Panc1 (cell line): ENCODE data around the gene POLA1. TPM values are rescaled to one million over a fixed set of nuclear protein-coding genes. Genes with fewer than 3 reads are reported as not detected.

Source experiments
- ATAC-seq: fragments of 200-7000 bp; cut with Tn5 transposase; 2 replicates; pipeline ENCODE4 v1.9.1; 2020; ENCODE audit warnings: mild to moderate bottlenecking, moderate library complexity
- BruUV-seq: library from RNA; stranded (reverse); fragments of 400-500 nt; replicated peaks from 2 replicates; lab custom pipeline; 2021; lab: Mats Ljungman, UMichigan
- CTCF ChIA-PET: fragments of 300-600 bp; sonication (Branson Sonifier 250); formaldehyde crosslinking; loops from one replicate; lab custom pipeline; 2022; ENCODE audit warnings: antibody characterized with exemption; lab: Charles Lee
- POLR2A ChIA-PET: fragments of 300-600 bp; sonication (Branson Sonifier 250); formaldehyde crosslinking; loops from one replicate; lab custom pipeline; 2022; ENCODE audit warnings: antibody characterized with exemption; lab: Charles Lee
- DNase-seq: peaks from one replicate; pipeline ENCODE4 v3.0.0-alpha.2; 2010; ENCODE audit warnings: low read depth, low spot score
- H3K27ac ChIP-seq: 2 replicates; pipeline ENCODE4 v1.5.1; 2011; ENCODE audit warnings: mild to moderate bottlenecking, low read length, inconsistent platforms
- H3K27me3 ChIP-seq: fragments of 200-500 bp; sonication (Bioruptor generic); 2 replicates; pipeline ENCODE4 v1.6.0; 2014; ENCODE audit warnings: low read length, inconsistent platforms; ENCODE audit not compliant: control insufficient read depth, insufficient read depth
- H3K36me3 ChIP-seq: fragments of 200-500 bp; sonication (Bioruptor generic); 2 replicates; pipeline ENCODE4 v1.5.1; 2014; ENCODE audit warnings: inconsistent platforms, mild to moderate bottlenecking, low read length, moderate library complexity; ENCODE audit not compliant: control insufficient read depth, insufficient read depth
- H3K4me1 ChIP-seq: 2 replicates; pipeline ENCODE4 v1.5.1; 2011; ENCODE audit warnings: inconsistent platforms, mild to moderate bottlenecking, low read length, moderate library complexity; ENCODE audit not compliant: control insufficient read depth, insufficient read depth
- H3K4me3 ChIP-seq, 2 experiments: 2 replicates each; pipeline ENCODE4 v1.5.1; 2011 to 2012; ENCODE audit warnings: low read depth in 2 of 2, low read length in 2 of 2, mild to moderate bottlenecking in 2 of 2, inconsistent platforms in 1 of 2, moderate library complexity in 1 of 2
- H3K9me3 ChIP-seq: fragments of 200-500 bp; sonication (Bioruptor generic); 2 replicates; pipeline ENCODE4 v1.5.1; 2014; ENCODE audit warnings: low read depth, mild to moderate bottlenecking, inconsistent platforms, low read length, moderate library complexity; ENCODE audit not compliant: control insufficient read depth, insufficient read depth
- CTCF ChIP-seq: fragments of 450-650 bp; IDR thresholded peaks from 2 replicates; pipeline ENCODE4 v1.5.1; 2017; ENCODE audit warnings: mild to moderate bottlenecking
- POLR2AphosphoS5 ChIP-seq: IDR thresholded peaks from 2 replicates; pipeline ENCODE4 v1.6.1; 2012; ENCODE audit warnings: mild to moderate bottlenecking, low read depth, low read length, moderate library complexity
- SIN3A ChIP-seq: IDR thresholded peaks from 2 replicates; pipeline ENCODE4 v1.6.1; 2012; ENCODE audit warnings: low read depth, mild to moderate bottlenecking, low read length, moderate library complexity, borderline replicate concordance; ENCODE audit not compliant: insufficient read depth
- TCF7L2 ChIP-seq: IDR thresholded peaks from 2 replicates; pipeline ENCODE4 v1.6.1; 2011; ENCODE audit warnings: mild to moderate bottlenecking, low read depth, low read length, inconsistent platforms
- in situ Hi-C: cut with HindIII; loops from 2 replicates; pipeline ENCODE4 v1.10.0; 2016; ENCODE audit warnings: low sequenced_read_pairs, low pct_unique_long_range_greater_than_20kb
- intact Hi-C: fragments of 100-400 bp; cut with micrococcal nuclease; formaldehyde crosslinking; loops from one replicate; pipeline ENCODE4 v1.10.0; 2022; ENCODE audit not compliant: unreplicated experiment
- total RNA-seq: library from RNA; stranded (reverse); gene quantifications from one replicate; pipeline ENCODE4 v1.2.1, GENCODE V29; 2021; ENCODE audit not compliant: unreplicated experiment
- TF ChIP-seq, protein P1 (sequence below), 2 experiments: IDR thresholded peaks; 2 replicates each; pipeline ENCODE4 v1.6.1; 2011 to 2012; ENCODE audit warnings: low read depth in 2 of 2, control low read depth in 1 of 2, low read length in 1 of 2, mild to moderate bottlenecking in 1 of 2, moderate library complexity in 1 of 2; ENCODE audit not compliant: insufficient read depth in 1 of 2

POLA1 gene
- total RNA-seq, 1 experiment from 2014 or later: 10.5 TPM

DNA sequence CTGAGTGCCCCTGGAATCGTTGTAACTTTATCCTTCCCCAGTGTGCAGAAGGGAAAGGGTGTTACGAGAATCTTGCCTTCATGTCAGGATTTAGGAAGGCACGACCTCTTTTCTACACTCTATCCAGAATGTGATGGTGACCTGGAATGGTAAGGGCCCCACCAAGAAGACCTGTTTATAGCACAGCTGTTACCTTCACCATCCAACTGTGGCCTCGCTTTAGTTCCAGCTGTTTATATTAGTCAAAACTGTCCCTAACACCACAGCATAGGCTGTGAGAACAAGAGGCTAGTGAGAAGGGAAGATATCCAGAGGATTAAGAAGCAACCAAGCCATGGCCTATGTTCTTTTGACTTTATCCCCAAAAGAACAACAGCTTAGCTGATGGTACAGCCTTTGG lies 294.0 kb downstream of the POLA1 start:
- H3K4me3 ChIP-seq: no peak overlapping the region
- intact Hi-C loops (no loop called here), in situ Hi-C loops (no loop called here)
- H3K9me3 ChIP-seq: no peaks in the 10 kb centered on the region
- no peak overlapping the region for H3K27ac ChIP-seq
- no peaks in the 10 kb centered on the region for H3K4me1 ChIP-seq
- ChIA-PET POLR2A (no interaction called here), CTCF (interaction anchor here (0.5 kb wide), 1 partner anchor 41 kb away, joined by 4 read pairs; no protein-coding TSS in a partner anchor)
- H3K27me3 ChIP-seq: no peaks in the 10 kb centered on the region
- TF ChIP-seq POLR2AphosphoS5 (no peak), SIN3A (no peak), TCF7L2 (no peak), CTCF (no peak)
- TF ChIP-seq, protein P1, sequence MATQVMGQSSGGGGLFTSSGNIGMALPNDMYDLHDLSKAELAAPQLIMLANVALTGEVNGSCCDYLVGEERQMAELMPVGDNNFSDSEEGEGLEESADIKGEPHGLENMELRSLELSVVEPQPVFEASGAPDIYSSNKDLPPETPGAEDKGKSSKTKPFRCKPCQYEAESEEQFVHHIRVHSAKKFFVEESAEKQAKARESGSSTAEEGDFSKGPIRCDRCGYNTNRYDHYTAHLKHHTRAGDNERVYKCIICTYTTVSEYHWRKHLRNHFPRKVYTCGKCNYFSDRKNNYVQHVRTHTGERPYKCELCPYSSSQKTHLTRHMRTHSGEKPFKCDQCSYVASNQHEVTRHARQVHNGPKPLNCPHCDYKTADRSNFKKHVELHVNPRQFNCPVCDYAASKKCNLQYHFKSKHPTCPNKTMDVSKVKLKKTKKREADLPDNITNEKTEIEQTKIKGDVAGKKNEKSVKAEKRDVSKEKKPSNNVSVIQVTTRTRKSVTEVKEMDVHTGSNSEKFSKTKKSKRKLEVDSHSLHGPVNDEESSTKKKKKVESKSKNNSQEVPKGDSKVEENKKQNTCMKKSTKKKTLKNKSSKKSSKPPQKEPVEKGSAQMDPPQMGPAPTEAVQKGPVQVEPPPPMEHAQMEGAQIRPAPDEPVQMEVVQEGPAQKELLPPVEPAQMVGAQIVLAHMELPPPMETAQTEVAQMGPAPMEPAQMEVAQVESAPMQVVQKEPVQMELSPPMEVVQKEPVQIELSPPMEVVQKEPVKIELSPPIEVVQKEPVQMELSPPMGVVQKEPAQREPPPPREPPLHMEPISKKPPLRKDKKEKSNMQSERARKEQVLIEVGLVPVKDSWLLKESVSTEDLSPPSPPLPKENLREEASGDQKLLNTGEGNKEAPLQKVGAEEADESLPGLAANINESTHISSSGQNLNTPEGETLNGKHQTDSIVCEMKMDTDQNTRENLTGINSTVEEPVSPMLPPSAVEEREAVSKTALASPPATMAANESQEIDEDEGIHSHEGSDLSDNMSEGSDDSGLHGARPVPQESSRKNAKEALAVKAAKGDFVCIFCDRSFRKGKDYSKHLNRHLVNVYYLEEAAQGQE (IDR thresholded peaks at IDR 0.05; ENCODE audit: insufficient read depth in 1 of 2, low read depth in 2 of 2, low read length in 1 of 2): no peak
- ATAC-seq (no peak), DNase-seq (no peak)
- H3K36me3 ChIP-seq: no peaks in the 10 kb centered on the region
- no TSS peak for BruUV-seq

GRCh38 chrX:24988314-24988713 lies 294.6 kb downstream of the POLA1 start:
- Histone ChIP-seq H3K4me3 (no peak overlapping the region), H3K27me3 (no peaks in the 10 kb centered on the region), H3K4me1 (no peaks in the 10 kb centered on the region), H3K27ac (no peak overlapping the region), H3K36me3 (no peaks in the 10 kb centered on the region), H3K9me3 (no peaks in the 10 kb centered on the region)
- DNase-seq (no peak), ATAC-seq (no peak)
- ChIA-PET POLR2A (no interaction called here), CTCF (no interaction called here)
- no TSS peak for BruUV-seq
- intact Hi-C loops: no loop called here
- in situ Hi-C loops: no loop called here
- TF ChIP-seq, protein P1 (IDR thresholded peaks at IDR 0.05; ENCODE audit: insufficient read depth in 1 of 2, low read depth in 2 of 2, low read length in 1 of 2): no peak
- TF ChIP-seq SIN3A (no peak), POLR2AphosphoS5 (no peak), CTCF (no peak), TCF7L2 (no peak)
